Choroid plexus epithelial cell (primary cell): ENCODE measurements around the gene CDH4.
"Not testable (repeated sequence)": the region's sequence is repeated elsewhere in the genome, so short reads cannot be mapped to it uniquely, and the experiment has no call there.

ENCODE experiments used
- DNase-seq: peaks from one replicate; pipeline ENCODE4 v3.0.0-alpha.2; 2010; ENCODE audit warnings: low read depth
- H3K4me3 ChIP-seq: 2 replicates; pipeline ENCODE4 v1.5.1; 2011; ENCODE audit warnings: low read depth, mild to moderate bottlenecking, control low read depth, low read length, moderate library complexity
- TF ChIP-seq, protein P1 (sequence below): conservative IDR thresholded peaks from 2 replicates; pipeline ENCODE4 v1.5.1; 2011; ENCODE audit warnings: low read depth, mild to moderate bottlenecking, control low read depth, inconsistent platforms, low read length, moderate library complexity

Gene CDH4

DNA sequence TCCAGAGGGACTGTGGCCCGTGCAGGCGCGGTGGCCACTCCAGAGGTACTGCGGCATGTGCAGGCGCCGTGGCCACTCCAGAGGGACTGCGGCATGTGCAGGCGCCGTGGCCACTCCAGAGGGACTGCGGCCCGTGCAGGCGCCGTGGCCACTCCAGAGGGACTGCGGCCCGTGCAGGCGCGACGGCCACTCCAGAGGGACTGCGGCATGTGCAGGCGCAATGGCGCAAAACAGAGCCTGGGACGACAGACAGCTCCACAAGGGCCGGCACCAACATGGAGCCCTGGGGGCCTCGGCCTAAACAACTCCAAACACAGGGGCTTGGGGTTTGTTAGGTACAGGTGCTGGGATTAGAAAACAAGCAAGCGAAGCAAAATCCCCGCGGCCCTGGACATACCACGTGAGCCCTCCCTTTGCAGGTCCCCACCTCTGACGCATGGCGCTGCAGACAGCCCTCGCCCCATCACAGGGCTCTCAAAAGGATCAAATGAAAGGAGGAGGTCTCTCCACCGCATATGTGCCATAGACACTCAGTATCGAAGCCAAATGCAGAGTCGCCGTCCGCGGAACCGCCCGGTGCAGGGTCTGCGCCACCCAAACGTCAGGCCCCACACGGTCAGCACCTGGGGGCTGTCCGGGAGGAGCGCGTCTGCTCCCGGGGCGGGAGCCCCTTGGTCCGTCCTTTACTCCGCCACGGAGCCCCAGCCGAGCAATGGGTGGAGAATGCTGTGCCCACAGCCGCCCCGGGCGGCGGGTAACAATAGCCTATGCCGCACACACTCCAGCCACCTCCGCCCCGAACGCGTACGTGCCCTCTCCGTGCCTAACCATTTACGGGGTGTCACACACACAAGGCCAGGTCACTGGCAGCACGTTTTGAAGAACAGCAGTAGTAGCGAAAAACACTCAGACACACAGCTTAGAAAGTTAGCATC is 727.9 kb downstream of the CDH4 start:
- no peak overlapping the region for H3K4me3 ChIP-seq
- DNase-seq = no peak
- TF ChIP-seq, protein P1, sequence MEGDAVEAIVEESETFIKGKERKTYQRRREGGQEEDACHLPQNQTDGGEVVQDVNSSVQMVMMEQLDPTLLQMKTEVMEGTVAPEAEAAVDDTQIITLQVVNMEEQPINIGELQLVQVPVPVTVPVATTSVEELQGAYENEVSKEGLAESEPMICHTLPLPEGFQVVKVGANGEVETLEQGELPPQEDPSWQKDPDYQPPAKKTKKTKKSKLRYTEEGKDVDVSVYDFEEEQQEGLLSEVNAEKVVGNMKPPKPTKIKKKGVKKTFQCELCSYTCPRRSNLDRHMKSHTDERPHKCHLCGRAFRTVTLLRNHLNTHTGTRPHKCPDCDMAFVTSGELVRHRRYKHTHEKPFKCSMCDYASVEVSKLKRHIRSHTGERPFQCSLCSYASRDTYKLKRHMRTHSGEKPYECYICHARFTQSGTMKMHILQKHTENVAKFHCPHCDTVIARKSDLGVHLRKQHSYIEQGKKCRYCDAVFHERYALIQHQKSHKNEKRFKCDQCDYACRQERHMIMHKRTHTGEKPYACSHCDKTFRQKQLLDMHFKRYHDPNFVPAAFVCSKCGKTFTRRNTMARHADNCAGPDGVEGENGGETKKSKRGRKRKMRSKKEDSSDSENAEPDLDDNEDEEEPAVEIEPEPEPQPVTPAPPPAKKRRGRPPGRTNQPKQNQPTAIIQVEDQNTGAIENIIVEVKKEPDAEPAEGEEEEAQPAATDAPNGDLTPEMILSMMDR = no peak

DNA sequence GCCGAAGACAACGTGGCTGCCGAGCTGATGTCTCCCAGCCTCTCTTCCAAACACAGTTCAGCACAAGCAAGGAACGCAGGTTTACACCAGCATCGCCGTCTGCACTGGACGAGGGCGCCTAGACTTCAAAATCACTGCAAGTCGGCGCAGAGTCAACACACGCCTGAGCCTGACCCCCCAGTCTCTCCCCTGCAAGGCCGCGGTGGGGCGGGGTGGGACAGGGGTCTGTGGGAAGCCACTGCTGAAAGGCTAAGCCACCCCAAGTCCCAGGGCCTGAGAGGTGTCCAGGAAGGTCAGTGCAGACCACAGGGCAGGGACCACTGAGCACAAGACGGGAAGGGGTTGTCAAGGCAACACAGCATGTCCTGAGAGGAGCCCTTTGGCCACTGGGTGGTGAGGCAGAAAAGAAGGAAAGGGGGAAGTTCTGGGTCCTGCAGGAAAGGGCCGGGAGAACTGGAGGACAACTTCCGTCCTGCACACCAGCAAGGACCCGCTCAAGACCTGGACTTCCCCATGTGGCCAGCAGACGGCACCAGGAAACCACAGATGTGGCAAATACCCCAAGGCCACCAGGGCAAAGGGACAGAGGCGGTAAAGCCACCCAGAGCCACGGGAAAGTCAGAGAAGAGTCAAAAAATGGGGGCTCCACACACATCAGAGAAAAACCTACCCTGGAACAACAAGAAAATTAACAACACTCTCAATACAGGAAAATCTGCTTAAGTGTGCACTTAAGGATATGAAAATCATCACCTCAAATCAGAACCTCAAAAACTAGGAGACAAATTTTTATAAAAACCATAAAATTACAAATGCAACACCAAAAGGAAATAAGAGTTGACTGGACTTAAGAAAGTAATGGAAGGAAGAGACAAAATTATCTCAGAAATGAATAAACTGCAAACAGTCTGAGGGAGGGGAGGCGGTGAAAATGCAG is 728.9 kb downstream of the CDH4 start:
- H3K4me3 ChIP-seq = no peak overlapping the region
- DNase-seq = peak; percentile 56
- TF ChIP-seq, protein P1 = peak; percentile 72

DNA sequence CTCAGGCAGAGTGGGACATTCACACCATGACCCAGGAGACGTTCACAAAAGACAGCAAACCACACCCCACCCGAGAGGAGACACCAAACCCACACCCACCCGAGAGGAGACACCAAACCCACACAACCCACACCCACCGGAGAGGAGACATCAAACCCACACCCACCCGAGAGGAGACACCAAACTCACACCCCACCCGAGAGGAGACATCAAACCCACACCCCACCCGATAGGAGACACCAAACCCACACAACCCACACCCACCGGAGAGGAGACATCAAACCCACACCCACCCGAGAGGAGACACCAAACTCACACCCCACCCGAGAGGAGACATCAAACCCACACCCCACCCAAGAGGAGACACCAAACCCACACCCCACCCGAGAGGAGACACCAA is 729.6 kb downstream of the CDH4 start:
- not testable (repeated sequence) for DNase-seq, H3K4me3 ChIP-seq

DNA sequence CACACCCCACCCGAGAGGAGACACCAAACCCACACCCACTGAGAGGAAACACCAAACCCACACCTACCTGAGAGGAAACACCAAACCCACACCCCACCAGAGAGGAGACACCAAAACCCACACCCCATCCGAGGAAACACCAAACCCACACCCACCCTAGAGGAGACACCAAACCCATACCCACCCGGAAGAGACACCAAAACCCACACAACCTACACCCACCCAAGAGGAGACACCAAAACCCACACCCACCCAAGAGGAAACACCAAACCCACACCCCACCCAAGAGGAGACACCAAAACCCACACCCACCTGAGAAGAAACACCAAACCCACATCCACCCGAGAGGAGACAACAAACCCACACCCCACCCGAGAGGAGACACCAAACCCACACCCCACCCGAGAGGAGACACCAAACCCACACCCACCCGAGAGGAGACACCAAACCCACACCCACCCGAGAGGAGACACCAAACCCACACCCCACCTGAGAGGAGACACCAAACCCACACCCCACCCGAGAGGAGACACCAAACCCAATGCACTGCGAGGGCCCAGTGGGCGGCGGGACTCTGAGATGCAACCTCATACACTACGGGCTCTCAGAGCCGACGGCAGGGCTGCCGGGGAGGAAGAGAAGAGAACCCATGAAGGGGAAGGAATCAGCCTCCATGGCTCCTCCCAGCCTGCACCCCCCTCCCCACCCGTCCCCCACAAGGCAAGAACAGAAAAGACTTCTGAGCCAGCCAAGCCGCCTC is 730.3 kb downstream of the CDH4 start:
- TF ChIP-seq, protein P1 = no peak
- no peak overlapping the region for H3K4me3 ChIP-seq
- no peak for DNase-seq

DNA sequence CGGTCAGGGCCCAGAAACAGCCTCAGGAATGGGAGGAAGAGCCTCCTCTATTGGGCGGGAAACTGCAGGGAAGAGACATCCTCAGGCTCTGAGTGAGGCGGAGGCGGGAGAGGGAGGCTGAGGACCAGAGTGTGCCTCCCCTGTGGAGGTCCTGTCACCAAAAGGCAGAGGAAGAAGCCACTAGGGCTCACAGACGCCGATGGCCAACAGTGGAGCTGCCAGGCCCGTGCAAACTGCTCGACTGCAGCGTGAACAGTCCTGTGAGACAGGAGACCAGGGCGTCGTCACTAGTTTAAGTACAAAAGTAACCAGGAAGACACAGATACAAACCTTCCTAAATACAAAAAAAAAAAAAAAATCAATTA is 730.9 kb downstream of the CDH4 start:
- no peak for DNase-seq
- no peak overlapping the region for H3K4me3 ChIP-seq
- TF ChIP-seq, protein P1 = no peak

DNA sequence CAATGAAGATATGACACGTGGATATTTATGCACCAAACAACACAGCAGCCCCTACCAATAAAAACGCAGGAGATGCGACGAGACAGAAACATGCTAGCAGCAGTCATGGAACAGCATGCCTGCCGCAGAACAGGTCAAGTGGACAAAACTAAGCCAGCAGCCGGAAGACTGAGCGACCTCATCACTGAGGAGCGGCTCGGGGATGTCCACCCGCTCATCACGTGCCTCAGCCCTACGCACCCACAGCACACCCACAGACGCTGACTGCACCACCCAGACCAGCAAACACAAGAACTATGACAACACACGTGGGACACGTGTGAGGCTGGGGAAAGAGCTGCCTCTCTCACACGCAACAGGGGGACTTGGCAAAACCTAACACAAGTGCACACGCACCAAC is 731.9 kb downstream of the CDH4 start:
- H3K4me3 ChIP-seq = no peak overlapping the region
- TF ChIP-seq, protein P1 = no peak
- no peak for DNase-seq

DNA sequence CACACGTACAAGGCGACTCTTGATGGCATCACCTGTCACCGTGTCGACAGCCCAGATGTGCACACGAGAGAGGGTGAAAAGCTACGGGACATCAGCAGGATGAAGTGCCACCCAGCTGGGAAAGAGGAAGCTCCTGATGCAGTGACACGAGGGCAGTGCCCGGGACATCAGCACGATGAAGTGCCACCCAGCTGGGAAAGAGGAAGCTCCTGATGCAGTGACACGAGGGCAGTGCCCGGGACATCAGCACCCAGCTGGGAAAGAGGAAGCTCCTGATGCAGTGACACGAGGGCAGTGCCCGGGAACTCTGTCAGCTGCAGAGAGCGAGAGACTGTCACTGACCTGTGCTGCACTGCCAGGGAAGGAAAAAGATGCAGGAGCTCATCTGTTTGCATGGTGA is 732.4 kb downstream of the CDH4 start:
- DNase-seq = not testable (repeated sequence)

More for the DNA sequence above, 732.4 kb downstream of the CDH4 start:
- H3K4me3 ChIP-seq = not testable (repeated sequence)
